Measurements from ENCODE around the gene RGS14.
A peak's percentile ranks its signal among the peaks of the same experiment; 100 is the strongest.

Gene RGS14

DNA sequence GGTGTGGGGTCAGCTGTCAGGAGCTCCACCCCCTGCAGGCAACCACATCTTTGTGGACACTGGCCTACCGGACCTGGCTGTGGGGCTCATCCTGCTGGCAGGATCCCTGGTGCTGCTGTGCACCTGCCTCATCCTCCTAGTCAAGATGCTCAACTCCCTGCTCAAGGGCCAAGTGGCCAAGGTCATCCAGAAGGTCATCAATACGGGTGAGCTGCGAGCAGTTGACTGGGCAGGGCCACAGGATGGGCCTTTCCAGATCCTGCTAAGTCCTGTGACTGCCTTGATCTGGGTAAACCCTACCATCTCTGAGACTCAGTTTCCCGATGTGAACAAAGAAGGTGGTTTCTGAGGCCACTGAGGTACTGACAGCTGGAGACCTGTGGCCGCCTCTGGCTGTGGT is 36.3 kb downstream of the RGS14 start:
- no peak overlapping the region for H3K27ac ChIP-seq

GRCh38 chr5:177396078-177396477 is 38.4 kb downstream of the RGS14 start:
- TF ChIP-seq ZFX (IDR thresholded peaks at IDR 0.05) (no peak), CTCF (conservative IDR thresholded peaks at IDR 0.05) (no peak)
- no peak overlapping the region for H3K27ac ChIP-seq

More for the DNA sequence above, 36.3 kb downstream of the RGS14 start:
- TF ChIP-seq ZFX (IDR thresholded peaks at IDR 0.05), result no peak
- TF ChIP-seq CTCF (conservative IDR thresholded peaks at IDR 0.05), result no peak

DNA sequence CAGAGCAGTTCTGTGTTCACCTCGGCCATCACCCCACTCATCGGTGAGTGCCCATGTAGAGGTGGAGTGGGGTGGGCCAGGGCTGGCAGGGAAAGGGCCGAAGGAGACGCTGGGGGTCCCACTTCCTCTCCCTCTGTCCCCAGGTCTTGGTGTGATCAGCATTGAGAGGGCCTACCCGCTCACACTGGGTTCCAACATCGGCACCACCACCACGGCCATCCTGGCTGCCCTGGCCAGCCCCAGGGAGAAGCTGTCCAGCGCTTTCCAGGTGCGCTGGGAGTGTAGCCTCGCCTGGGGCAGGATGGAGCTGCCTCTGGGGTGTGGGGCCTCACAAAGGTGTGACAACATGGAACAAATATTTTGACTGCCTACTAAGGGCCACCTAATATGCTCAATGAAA is 39.1 kb downstream of the RGS14 start:
- H3K27ac ChIP-seq, result no peak overlapping the region
- TF ChIP-seq CTCF (conservative IDR thresholded peaks at IDR 0.05) (no peak), ZFX (IDR thresholded peaks at IDR 0.05) (no peak)

GRCh38 chr5:177397875-177398390 is 40.2 kb downstream of the RGS14 start:
- no peak for TF ChIP-seq CTCF (conservative IDR thresholded peaks at IDR 0.05)
- no peak for TF ChIP-seq ZFX (IDR thresholded peaks at IDR 0.05)
- H3K27ac ChIP-seq, result no peak overlapping the region

DNA sequence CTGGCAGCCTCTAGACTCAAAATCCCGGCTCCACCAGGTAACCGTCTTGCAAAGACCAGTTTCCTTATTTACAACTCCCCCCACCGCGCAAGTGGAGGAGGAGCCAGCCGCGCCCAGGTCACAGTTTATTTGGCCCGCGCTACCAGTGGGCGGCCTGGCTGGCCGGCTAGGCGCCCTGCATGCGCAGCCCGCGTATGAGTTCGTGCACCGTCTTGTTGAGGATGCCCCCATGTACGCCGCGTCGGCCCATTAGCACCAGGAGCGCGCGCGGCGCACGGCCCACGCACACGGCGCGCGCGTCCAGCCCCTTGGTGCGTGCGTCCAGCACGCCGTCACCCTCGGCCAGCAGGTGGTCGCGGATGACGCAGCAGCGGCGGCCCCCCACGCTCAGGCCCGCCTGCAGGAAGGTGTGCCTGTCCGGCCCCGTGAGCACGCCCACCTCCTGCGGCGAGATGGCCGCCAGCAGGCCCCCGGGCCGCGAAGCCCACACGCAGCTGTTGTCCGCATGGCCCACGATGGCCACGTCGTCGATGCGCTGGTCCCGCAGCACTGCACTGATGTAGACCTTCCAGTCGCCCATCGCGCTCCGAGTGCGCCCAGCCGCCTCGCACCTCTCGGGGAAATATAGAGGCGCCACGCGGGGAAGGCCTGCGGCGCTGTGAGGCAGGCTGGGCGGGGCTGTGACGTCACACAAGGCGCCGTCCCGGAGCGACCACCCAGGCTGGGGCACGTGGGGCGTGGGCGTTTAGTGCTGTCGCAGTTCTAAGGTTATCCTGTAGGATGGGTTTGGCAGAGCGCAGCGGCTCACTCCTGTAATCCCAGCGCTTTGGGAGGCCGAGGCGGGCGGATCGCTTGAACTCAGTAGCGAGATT is 42.5 kb downstream of the RGS14 start, which contains the start of gene PFN3:
PFN3 (minus strand) TSS at position 665 of the 872 bp plus-strand sequence; CDS start at position 580, 85 bp downstream.
- peak within 1 kb of the TSS; percentile 96 for H3K27ac ChIP-seq
- TF ChIP-seq CTCF (conservative IDR thresholded peaks at IDR 0.05), result no peak
- no peak for TF ChIP-seq ZFX (IDR thresholded peaks at IDR 0.05)

- H3K27ac ChIP-seq, result peak overlapping the region; percentile 96
- TF ChIP-seq CTCF (conservative IDR thresholded peaks at IDR 0.05) (peak; percentile 75), ZFX (IDR thresholded peaks at IDR 0.05) (peak; percentile 73; the same call in 1 of the 2 replicates)
Measured at GRCh38 chr5:177402271-177403043, 44.7 kb downstream of the RGS14 start.

Data from C4-2B (cell line).